Hematopoietic multipotent progenitor cell treated with erythropoietin and hydrocortisone succinate and interleukin-3 and kit ligand, for 15 days (in vitro differentiated cells): ENCODE results near the gene PSMD13.
"Not testable (repeated sequence)": the region's sequence is repeated elsewhere in the genome, so short reads cannot be mapped to it uniquely, and the experiment has no call there.

Experiments
- DNase-seq: peaks from one replicate; pipeline ENCODE4 v3.0.0-alpha.2; 2015; ENCODE audit warnings: low spot score

PSMD13 gene

DNA sequence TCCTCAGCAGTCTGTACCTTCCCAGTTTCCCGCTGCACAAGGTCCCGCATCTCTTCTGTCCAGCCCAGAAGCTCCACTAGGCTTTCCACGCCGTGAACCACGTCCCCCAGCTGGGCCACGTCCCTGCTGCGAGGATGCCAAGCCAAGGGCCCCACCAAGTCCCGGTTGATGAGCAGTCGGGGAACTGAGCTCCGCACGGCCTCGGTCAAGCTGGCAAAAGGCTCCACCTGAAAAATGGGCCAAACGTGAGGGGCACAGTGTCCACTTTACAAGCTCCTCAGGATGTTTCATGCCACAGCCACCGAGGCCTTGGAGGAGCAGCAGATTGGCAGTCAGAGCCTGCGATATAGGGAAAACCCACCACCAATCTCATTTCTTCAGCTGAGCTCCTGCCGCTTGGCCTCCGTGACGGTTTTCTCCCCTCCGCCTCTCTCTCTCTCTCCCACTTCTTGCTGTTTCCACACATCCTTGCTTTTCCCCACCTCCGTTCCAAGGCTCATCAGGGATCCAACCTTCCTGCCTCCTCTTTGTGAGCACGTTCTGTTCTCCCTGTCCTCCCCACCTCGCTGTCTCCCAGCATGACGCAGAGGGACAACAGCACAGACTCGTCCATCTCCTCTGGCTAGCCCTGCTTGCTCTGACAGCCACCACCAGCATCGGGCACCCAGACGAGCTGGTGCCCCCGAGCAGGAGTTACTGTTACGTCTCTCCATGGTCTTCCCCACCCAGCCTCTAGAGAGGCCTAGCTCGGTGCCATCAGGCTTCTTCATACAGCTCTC is 17.8 kb upstream of the PSMD13 start:
- DNase-seq, result no peak

- peak; percentile 76 for DNase-seq
These were observed 16.0 kb upstream of the PSMD13 start for GRCh38 chr11:220641-221215.

DNA sequence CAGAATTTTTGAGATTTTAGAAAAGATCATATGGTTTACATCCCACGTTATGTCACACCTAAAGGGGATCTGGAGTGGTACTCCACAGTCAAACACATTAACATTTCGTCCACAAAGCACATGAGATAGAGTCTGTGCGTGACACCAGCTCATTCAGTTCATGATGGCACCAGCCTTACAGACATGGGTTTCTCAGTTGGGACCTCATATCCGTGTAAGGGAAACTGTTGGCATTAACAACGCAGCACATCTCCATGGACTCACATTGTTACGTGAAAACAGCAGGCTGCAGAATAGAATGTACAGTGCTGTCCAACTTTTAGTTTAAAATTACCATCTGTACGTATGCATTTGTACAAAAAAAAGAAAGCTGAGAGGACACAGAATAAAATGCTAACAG is 15.2 kb upstream of the PSMD13 start:
- DNase-seq, result no peak

- no peak for DNase-seq
These were observed 14.6 kb upstream of the PSMD13 start for GRCh38 chr11:221998-222789.

DNA sequence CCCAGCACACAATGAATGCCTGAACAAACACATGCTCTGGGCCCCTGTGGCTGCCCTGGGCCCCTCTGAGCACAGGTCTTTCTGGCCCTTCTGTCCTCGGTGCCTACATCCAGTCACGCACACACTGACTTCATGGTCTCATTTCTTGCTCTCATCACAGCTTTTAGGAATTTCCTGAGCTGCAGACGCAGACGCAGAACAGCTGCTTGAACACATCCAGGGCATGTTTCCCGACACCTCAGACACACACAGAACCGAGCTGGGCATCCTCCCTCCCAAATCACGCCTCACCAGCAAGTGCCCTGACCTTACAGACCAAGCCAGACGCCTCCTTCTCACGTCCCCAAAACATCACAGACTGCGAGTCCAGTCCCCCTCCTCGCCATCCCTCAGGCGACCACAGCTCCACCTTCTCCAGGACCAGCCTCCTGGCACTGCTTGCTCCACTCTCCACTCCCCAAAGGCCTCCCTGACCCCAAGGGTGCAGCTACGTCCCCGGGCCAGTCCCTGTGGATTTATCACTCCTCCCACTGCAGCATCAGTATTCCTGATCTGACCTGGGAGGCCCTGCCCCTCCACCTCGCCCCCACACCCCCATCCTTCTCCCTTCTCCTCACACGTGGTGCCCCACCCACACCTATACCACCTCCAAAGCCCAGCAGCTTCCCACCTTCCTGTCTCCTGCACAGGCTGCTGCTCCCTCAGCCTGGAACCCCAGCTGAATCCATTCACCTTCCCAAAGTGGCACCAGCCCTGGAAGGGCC is 13.6 kb upstream of the PSMD13 start:
- no peak for DNase-seq

DNA sequence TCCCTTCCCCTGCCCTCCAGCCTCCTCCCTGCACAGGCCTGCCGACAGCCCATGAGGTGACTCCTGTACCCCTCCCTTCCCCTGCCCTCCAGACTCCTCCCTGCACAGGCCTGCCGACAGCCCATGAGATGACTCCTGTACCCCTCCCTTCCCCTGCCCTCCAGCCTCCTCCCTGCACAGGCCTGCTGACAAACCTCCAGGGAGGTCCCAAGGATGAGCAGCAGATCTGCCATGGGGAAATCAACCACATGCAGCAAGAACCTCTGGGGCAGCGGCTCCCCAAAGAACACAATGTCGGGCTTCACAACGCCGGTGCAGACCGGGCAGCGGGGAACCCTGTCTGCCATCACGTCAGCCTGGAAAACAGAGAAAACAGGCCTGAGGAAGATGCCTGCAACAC is 12.9 kb upstream of the PSMD13 start:
- DNase-seq, result no peak

- DNase-seq, result no peak
These were observed 12.4 kb upstream of the PSMD13 start for GRCh38 chr11:224424-224823.

- no peak for DNase-seq
These were observed 10.9 kb upstream of the PSMD13 start for GRCh38 chr11:225734-226453.

- no peak for DNase-seq
These were observed 8.9 kb upstream of the PSMD13 start for GRCh38 chr11:227824-228379.

GRCh38 chr11:230431-230830 is 6.3 kb upstream of the PSMD13 start:
- no peak for DNase-seq

DNA sequence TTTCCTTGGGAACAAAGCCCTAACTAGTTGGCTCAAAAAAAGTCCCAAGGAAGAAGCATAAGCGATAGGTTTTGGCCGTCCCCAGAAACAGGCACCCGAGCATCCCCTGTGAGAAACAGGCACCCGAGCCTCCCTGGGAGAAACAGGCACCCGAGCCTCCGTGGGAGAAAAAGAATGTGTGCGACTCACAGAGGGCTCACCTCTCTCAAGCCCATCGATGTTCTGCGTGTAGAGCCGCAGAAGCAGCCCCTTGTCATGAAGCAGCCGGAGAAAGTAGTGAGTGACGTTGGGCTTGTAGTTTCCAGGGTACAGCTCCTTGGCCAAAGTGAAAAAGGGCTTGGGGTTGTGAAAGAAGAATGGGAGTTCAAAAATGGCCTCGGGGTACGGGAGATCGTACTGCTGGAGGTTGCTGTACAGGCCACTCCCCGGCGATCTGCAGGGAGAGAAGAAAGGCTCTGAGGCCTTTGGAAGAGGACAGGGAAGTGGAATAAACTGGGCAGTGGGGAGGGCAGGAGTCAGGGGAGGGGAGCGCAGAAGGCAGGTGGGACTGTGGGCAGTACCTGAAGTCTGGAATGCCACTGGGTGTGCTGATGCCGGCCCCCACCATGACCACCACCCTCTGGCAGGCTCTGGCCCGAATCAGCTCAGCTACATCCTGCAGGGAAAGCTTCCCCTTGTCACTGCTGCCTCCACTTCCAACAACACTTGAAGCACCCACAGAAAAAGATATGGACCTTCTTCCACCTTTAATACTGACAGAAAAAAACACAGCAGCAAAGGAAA is 3.8 kb upstream of the PSMD13 start:
- DNase-seq, result no peak

DNA sequence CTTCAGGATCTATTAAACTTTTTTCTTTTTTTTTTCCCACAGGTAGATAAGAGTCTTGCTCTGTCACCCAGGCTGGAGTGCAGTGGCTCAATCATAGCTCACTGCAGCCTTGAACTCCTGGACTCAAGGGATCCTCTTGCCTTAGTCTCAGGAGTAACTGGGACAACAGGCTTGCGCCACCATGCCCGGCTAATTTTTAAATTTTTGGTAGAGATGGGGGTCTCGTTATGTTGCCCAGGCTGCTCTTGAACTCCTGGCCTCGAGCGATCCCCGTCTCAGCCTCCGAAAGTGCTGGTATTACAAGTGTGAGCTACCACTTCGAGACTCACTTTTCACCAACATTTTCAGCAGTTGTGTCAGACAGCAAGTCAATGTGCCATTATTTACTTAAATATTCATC is 1.6 kb upstream of the PSMD13 start:
- no peak for DNase-seq

- no peak for DNase-seq
These were observed 1.2 kb upstream of the PSMD13 start for GRCh38 chr11:235609-235996.

- DNase-seq, result peak; percentile 88
These were observed 591 bp upstream of the PSMD13 start, which contains the start of gene SIRT3 for GRCh38 chr11:235997-236773. TSS of gene SIRT3 (minus strand) at chr11:236342. CDS start at chr11:236328, 14 bp downstream.

DNA sequence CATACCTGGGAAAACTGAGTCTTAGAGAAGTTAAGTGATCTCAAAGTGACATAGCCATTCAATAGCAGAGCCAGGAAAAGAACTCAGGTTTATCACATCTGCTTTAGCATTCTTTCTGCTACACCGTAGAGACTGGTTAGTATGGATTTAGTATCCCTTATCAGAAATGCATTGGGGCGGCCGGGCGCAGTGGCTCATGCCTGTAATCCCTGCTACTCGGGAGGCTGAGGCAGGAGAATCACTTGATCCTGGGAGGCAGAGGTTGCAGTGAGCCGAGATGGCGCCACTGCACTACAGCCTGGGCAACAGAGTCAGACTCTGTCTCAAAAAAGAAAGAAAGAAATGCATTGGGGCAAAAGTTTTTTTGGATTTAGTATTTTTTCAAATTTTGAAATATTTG is 1.6 kb downstream of the PSMD13 start:
- not testable (repeated sequence) for DNase-seq

DNA sequence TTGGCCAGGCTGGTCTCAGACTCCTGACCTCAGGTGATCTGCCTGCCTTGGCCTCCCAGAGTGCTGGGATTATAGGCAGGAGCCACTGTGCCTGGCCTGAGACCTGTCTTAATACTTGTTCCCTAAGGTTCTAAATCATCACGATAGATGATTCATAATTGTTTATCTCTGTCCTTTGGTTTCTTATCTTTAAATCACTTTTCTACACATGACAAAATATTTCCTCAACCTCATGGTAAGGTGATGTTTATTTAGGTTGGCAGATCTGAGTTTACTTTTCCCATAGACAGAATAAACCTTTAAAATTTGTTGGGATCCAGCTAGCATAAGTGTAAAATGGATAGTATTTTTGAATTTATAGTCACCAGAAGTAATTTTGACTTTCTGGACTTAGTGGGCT is 3.5 kb downstream of the PSMD13 start:
- DNase-seq, result no peak

DNA sequence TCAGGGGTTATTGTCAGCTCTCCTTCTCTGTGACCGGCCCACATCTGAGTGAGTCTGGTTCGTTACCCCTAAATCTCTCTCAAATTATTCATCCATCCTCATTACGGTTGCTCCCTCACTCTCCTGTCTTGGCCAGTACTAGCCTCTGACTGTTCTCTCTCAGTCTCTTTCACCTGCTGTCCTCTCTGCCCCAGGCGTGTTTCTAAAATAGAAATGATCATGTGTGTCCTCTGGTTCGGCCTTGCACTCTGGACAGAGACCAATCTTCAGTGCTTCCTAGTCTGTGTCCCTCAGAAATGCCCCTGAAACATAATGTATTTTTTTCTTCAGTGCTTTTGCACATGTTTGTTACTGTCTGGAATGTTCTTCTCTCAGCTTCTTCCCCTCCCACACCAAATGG is 4.9 kb downstream of the PSMD13 start:
- no peak for DNase-seq

DNA sequence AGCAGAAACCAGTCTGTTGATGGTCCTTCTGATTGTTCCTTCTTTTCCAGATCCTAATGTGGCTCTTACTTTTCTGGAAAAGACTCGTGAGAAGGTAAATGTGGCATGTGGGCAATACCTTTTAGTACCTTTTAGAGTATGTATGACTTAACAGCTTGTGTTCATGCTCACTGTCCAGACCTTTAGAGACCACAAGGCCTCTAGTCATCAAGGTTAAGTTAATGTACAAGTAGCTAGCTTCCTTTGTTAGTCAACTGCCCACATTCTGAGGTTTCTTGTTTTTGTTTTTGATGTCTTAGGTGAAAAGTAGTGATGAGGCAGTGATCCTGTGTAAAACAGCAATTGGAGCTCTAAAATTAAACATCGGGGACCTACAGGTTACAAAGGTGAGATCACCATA is 7.6 kb downstream of the PSMD13 start:
- DNase-seq, result no peak

- DNase-seq, result no peak
These were observed 12.3 kb downstream of the PSMD13 start for GRCh38 chr11:249062-249461.

- no peak for DNase-seq
These were observed 13.5 kb downstream of the PSMD13 start for GRCh38 chr11:250274-250673.
